ENCODE measurements around the gene PDK1. TPM values are rescaled to one million over a fixed set of nuclear protein-coding genes. Genes with fewer than 3 reads are reported as not detected.
"Not testable (repeated sequence)": the region's sequence is repeated elsewhere in the genome, so short reads cannot be mapped to it uniquely, and the experiment has no call there.

PDK1 gene
- total RNA-seq, 1 donor from 2014 or later: 22.0 TPM

DNA sequence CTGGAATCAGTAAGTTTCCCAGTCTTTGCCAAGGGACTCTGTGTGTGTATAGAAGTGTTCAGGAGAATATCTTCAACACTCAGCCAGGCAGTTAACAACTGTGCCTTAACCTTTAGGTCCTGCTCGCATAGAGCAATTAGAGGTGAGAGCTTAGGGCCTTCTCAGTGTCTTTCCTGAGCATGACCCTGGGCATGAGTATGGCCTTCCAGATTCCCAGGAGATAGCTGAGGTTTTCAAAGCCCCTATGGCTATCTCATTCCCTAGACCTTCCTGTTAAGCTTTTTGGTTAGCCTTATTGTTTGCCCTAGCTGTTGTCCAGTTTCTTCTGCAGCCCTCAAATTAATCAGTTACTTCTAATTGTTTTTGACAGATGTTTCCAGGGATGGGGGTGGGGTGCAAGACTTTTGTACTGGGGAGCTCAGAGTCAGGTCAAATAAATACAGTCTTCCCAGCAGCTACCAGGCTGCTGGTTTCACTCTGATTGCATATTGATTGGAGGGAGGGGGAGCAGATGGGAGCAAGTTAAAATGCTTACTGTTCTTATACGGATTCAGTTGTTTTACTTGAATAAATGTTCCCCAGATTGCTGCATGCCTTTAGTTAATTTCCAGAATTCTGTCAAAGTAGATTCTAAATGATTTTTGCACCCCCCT is 23.1 kb downstream of the PDK1 start:
- Mint-ChIP-seq H3K9me3 (ENCODE audit: unreplicated experiment) (peaks cover 9% of the 10 kb centered on the region), H3K4me1 (ENCODE audit: low read depth, unreplicated experiment) (peaks cover 15% of the 10 kb centered on the region), H3K36me3 (ENCODE audit: unreplicated experiment) (peaks cover 33% of the 10 kb centered on the region), H3K4me3 (ENCODE audit: unreplicated experiment) (peak overlapping the region; percentile 53), H3K27me3 (ENCODE audit: unreplicated experiment) (peaks cover 7% of the 10 kb centered on the region), H3K27ac (ENCODE audit: unreplicated experiment) (peak overlapping the region; percentile 96)
- TF ChIP-seq, protein P1, sequence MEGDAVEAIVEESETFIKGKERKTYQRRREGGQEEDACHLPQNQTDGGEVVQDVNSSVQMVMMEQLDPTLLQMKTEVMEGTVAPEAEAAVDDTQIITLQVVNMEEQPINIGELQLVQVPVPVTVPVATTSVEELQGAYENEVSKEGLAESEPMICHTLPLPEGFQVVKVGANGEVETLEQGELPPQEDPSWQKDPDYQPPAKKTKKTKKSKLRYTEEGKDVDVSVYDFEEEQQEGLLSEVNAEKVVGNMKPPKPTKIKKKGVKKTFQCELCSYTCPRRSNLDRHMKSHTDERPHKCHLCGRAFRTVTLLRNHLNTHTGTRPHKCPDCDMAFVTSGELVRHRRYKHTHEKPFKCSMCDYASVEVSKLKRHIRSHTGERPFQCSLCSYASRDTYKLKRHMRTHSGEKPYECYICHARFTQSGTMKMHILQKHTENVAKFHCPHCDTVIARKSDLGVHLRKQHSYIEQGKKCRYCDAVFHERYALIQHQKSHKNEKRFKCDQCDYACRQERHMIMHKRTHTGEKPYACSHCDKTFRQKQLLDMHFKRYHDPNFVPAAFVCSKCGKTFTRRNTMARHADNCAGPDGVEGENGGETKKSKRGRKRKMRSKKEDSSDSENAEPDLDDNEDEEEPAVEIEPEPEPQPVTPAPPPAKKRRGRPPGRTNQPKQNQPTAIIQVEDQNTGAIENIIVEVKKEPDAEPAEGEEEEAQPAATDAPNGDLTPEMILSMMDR (IDR thresholded peaks at IDR 0.05; ENCODE audit: partially characterized antibody, unreplicated experiment): no peak
- DNase-seq: peak; percentile 21

DNA sequence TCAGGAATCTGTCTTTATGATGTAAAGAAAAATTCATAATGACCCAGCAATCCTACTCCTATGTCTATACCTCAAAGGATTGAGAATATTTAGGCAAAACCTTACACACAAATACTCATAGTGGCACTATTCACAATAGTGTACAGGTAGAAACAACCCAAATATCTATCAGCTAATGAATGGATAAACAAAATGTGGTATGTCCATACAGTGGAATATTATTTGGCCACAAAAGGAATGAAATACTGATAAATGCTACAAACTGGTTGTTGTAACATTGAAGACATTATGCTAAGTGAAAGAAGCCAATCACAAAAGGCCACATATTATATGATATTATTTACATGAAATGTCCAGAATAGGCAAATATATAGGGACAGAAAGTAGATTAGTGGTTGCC is 24.7 kb downstream of the PDK1 start:
- peaks cover 25% of the 10 kb centered on the region for H3K36me3 Mint-ChIP-seq (ENCODE audit: unreplicated experiment)

DNA sequence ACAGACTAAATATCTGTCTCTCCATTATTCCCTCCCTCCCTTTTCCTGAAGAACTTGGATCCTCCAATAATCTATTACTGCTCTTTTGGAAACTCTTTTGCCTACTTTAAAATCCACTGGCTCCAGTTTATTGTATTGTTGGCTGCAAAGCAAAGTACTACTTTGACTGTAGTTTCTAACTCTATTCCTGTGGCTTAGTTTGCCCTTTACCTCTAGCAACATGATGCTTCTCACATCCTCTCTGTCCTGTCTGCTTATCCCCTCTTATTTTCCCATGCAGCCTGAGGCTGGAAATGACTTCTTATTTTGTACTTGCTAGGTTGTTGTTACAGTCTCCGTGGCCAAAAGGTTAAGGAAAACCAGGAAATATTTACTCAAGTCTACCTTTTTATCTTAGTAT is 26.8 kb downstream of the PDK1 start:
- H3K27me3 Mint-ChIP-seq (ENCODE audit: unreplicated experiment): peaks cover 5% of the 10 kb centered on the region
- H3K4me1 Mint-ChIP-seq (ENCODE audit: low read depth, unreplicated experiment): peaks cover 15% of the 10 kb centered on the region
- no peak for DNase-seq
- H3K4me3 Mint-ChIP-seq (ENCODE audit: unreplicated experiment): no peak overlapping the region
- no peak overlapping the region for H3K27ac Mint-ChIP-seq (ENCODE audit: unreplicated experiment)
- peaks cover 27% of the 10 kb centered on the region for H3K36me3 Mint-ChIP-seq (ENCODE audit: unreplicated experiment)
- H3K9me3 Mint-ChIP-seq (ENCODE audit: unreplicated experiment): peaks cover 6% of the 10 kb centered on the region
- TF ChIP-seq, protein P1 (IDR thresholded peaks at IDR 0.05; ENCODE audit: partially characterized antibody, unreplicated experiment): no peak

More for the DNA sequence above, 24.7 kb downstream of the PDK1 start:
- Mint-ChIP-seq H3K27ac (ENCODE audit: unreplicated experiment) (peak overlapping the region; percentile 96), H3K4me1 (ENCODE audit: low read depth, unreplicated experiment) (peaks cover 15% of the 10 kb centered on the region), H3K4me3 (ENCODE audit: unreplicated experiment) (peak overlapping the region; percentile 3), H3K27me3 (ENCODE audit: unreplicated experiment) (peaks cover 5% of the 10 kb centered on the region), H3K9me3 (ENCODE audit: unreplicated experiment) (peaks cover 6% of the 10 kb centered on the region)
- TF ChIP-seq, protein P1 (IDR thresholded peaks at IDR 0.05; ENCODE audit: partially characterized antibody, unreplicated experiment): no peak
- DNase-seq: no peak

DNA sequence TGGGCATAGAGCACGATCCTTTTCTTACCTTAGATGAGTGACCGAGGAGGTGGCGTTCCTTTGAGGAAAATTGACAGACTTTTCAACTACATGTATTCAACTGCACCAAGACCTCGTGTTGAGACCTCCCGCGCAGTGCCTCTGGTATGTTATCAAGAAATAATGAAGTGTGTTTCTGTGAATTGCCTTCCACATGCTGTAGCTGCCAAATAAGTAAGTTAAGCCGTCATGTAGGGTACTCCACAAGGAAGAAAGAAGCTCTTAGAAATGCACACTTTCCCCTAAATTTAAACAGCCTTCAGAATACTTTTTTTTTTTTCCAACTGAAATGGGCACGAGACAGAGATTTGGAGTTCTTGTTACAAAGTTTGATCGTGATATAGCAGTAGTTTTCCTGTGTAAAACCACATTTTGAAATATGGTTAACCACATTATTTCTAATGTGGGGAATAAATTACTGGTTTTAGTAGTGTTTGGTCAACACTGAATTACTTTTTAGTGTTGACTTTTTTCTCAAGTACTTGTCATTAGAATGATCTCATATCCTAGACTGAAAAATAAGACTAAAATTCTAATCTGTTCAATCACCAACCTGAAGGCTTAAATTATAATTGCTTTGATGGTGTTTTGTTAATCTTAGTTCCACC is 30.5 kb downstream of the PDK1 start:
- peaks cover 2% of the 10 kb centered on the region for H3K27me3 Mint-ChIP-seq (ENCODE audit: unreplicated experiment)
- no peak for DNase-seq
- no peak overlapping the region for H3K4me3 Mint-ChIP-seq (ENCODE audit: unreplicated experiment)
- H3K36me3 Mint-ChIP-seq (ENCODE audit: unreplicated experiment): peaks cover 13% of the 10 kb centered on the region
- TF ChIP-seq, protein P1 (IDR thresholded peaks at IDR 0.05; ENCODE audit: partially characterized antibody, unreplicated experiment): no peak
- no peak overlapping the region for H3K27ac Mint-ChIP-seq (ENCODE audit: unreplicated experiment)
- H3K9me3 Mint-ChIP-seq (ENCODE audit: unreplicated experiment): peaks cover 2% of the 10 kb centered on the region
- no peaks in the 10 kb centered on the region for H3K4me1 Mint-ChIP-seq (ENCODE audit: low read depth, unreplicated experiment)

DNA sequence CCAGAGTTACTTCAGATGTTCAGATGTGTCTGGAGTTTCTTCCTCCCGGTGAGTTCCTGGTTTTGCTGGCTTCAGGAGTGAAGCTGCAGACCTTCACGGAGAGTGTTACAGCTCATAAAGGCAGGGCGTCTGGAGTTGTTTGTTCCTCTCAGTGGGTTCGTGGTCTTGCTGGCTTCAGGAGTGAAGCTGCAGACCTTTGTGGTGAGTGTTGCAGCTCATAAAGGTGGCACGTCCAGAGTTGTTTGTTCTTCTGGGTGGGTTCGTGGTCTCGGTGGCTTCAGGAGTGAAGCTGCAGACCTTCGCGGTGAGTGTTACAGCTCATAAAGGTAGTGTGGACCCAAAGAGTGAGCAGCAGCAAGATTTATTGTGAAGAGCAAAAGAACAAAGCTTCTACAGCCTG is 31.3 kb downstream of the PDK1 start:
- DNase-seq; H3K4me3 Mint-ChIP-seq (ENCODE audit: unreplicated experiment); H3K4me1 Mint-ChIP-seq (ENCODE audit: low read depth, unreplicated experiment); H3K27ac Mint-ChIP-seq (ENCODE audit: unreplicated experiment); H3K9me3 Mint-ChIP-seq (ENCODE audit: unreplicated experiment); H3K27me3 Mint-ChIP-seq (ENCODE audit: unreplicated experiment): not testable (repeated sequence)
- peaks cover 13% of the 10 kb centered on the region for H3K36me3 Mint-ChIP-seq (ENCODE audit: unreplicated experiment)
